Mesodermal cell (in vitro differentiated cells): Measurements from ENCODE around the gene DBF4B.

Source experiments
- H3K27ac ChIP-seq: 2 replicates; pipeline ENCODE4 v1.7.0; 2013; ENCODE audit warnings: mild to moderate bottlenecking, low read depth, low read length, moderate library complexity; ENCODE audit not compliant: severe bottlenecking
- H3K36me3 ChIP-seq: 2 replicates; pipeline ENCODE4 v1.7.1; 2013; ENCODE audit warnings: mild to moderate bottlenecking, low read length, moderate library complexity; ENCODE audit not compliant: control insufficient read depth, insufficient read depth
- H3K4me1 ChIP-seq: one replicate; pipeline ENCODE4 v1.7.1; 2013; ENCODE audit warnings: mild to moderate bottlenecking, low read length; ENCODE audit not compliant: insufficient read depth, control insufficient read depth, poor library complexity, severe bottlenecking
- H3K4me3 ChIP-seq: 2 replicates; pipeline ENCODE4 v1.7.0; 2013; ENCODE audit warnings: low read length, control low read depth, mild to moderate bottlenecking; ENCODE audit not compliant: insufficient read depth, poor library complexity, severe bottlenecking; ENCODE audit errors: extremely low read depth
- H3K9me3 ChIP-seq: 2 replicates; pipeline ENCODE4 v1.7.1; 2013; ENCODE audit warnings: mild to moderate bottlenecking, low read length, moderate library complexity; ENCODE audit not compliant: control insufficient read depth
- WGBS, 2 experiments: methylation state at CpG; one replicate each; pipeline ENCODE4 v1.1.5; 2013; ENCODE audit warnings: missing lambda C conversion rate in 2 of 2; ENCODE audit not compliant: insufficient coverage in 2 of 2; 5-methylcytosine and 5-hydroxymethylcytosine counted together

Gene DBF4B

DNA sequence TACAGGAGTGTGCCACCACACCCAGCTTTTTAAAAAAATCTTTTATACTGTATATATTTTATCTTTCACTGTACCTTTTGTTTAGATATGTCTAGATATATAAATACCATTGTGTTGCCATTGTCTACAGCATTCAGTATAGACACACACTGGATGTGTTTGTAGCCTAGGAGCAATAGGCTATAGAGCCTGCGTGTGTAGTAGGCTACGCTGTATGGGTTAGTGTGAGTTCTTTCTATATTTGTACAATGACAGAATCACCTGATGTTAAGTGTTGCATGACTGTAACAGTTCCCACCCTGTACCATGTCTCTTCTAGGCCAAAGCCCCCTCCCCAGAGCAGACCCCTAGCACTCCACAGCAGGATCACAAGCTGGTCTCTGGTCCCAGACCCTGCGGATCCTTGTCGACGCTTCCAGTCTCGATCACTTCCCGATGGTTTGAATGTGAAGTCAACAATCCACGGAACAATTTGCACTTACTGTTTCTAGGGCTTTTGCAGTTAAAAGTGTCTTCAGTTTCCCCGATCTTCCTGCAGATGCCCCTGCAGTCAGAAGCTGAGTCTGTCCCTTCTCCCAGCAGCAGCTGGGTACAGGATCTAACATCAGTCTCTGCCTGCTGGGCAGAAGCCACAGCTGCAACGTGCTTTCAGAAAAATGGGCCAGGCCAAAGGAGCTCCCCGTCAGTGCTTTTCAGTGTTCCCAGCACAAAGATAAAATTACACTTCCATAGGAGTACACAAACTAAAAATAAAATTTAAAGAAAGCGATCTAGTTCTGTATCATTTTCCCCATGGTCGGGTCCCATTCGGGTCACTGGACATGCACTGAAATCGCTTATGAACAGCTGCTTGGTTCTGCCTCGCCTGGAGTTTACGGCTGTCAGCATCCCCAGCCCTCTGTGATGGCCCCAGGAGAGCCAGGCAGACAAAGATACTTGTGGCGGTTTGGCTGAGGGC, 85.7 kb downstream of the DBF4B start:
- Histone ChIP-seq H3K4me3 (no peak overlapping the region), H3K27ac (peak overlapping the region; percentile 94), H3K4me1 (peaks cover 45% of the 10 kb centered on the region), H3K36me3 (peaks cover 38% of the 10 kb centered on the region), H3K9me3 (no peaks in the 10 kb centered on the region)
- WGBS, 2 experiments = 88 to 89% methylated on average over 16 of the region's 18 CpGs

- Histone ChIP-seq H3K4me1 (peaks cover 45% of the 10 kb centered on the region), H3K36me3 (peaks cover 46% of the 10 kb centered on the region), H3K4me3 (no peak overlapping the region), H3K27ac (peak overlapping the region; percentile 94), H3K9me3 (no peaks in the 10 kb centered on the region)
- WGBS, 2 experiments = 60 to 77% methylated on average over 3 to 6 of the region's 10 CpGs
These were observed 86.5 kb downstream of the DBF4B start for GRCh38 chr17:44794851-44795413.

- peak overlapping the region; percentile 94 for H3K27ac ChIP-seq
- H3K9me3 ChIP-seq = no peaks in the 10 kb centered on the region
- H3K4me1 ChIP-seq = peaks cover 45% of the 10 kb centered on the region
- 85 to 89% methylated on average over 5 to 9 of the region's 9 CpGs for WGBS, 2 experiments
- H3K36me3 ChIP-seq = peaks cover 50% of the 10 kb centered on the region
- no peak overlapping the region for H3K4me3 ChIP-seq
These were observed 87.0 kb downstream of the DBF4B start for GRCh38 chr17:44795421-44795820.

- Histone ChIP-seq H3K4me1 (peaks cover 45% of the 10 kb centered on the region), H3K9me3 (no peaks in the 10 kb centered on the region), H3K27ac (peak overlapping the region; percentile 94), H3K36me3 (peaks cover 55% of the 10 kb centered on the region), H3K4me3 (no peak overlapping the region)
- 87 to 90% methylated on average over 6 to 10 of the region's 10 CpGs for WGBS, 2 experiments
These were observed 87.5 kb downstream of the DBF4B start for GRCh38 chr17:44795928-44796327.

GRCh38 chr17:44796731-44797130, 88.3 kb downstream of the DBF4B start:
- Histone ChIP-seq H3K4me1 (peaks cover 45% of the 10 kb centered on the region), H3K4me3 (no peak overlapping the region), H3K9me3 (no peaks in the 10 kb centered on the region), H3K36me3 (peaks cover 63% of the 10 kb centered on the region), H3K27ac (no peak overlapping the region)
- WGBS, 2 experiments = 99 to 100% methylated on average over 5 to 8 of the region's 9 CpGs

DNA sequence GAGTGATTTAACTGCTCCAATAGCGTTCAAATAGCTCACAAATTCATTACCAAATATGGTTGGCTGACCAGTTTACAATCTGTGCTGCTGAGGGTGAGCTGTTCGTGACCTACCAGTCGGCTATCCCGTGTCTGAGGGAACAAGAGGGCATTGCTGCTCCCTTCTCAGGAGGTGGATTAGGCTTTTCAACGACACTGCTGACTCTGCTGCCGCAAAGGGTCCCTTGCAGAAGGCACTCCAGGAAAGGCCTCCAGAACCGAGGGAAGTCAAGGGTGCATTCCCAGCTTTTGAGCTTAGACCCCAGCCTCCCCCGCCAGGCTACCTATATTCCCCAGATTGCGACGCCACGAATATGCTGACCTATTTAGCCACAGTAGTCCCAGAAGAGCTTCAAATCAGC, 89.3 kb downstream of the DBF4B start:
- Histone ChIP-seq H3K36me3 (peaks cover 74% of the 10 kb centered on the region), H3K9me3 (no peaks in the 10 kb centered on the region), H3K4me3 (no peak overlapping the region), H3K27ac (peak overlapping the region; percentile 37), H3K4me1 (peaks cover 42% of the 10 kb centered on the region)
- 89 to 93% methylated on average over 10 to 11 of the region's 11 CpGs for WGBS, 2 experiments

DNA sequence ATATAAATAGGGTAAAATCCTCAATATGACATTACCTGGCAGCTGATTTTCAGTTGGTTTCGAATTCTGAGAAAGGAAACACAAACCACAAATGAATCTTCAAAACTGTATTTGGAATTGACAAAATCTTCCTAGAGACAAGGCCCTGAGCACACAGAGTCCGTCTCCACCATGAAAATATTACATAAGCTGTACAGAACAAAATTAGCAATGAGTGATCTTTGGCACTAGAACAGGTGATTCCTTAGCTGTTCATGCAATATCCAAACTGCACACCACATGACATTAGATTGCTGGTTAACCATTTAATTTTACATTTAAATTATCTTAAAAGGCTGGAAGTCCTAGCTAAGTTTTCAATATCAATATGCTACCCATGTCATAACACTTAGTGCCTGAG, 89.9 kb downstream of the DBF4B start:
- WGBS, 2 experiments = no CpG with 5 or more reads among the region's 2 CpGs
- Histone ChIP-seq H3K27ac (no peak overlapping the region), H3K9me3 (no peaks in the 10 kb centered on the region), H3K4me3 (no peak overlapping the region), H3K4me1 (peaks cover 41% of the 10 kb centered on the region), H3K36me3 (peaks cover 80% of the 10 kb centered on the region)
